ENCODE measurements around the gene BICC1.

BICC1 gene

GRCh38 chr10:58706836-58707235 lies 194.2 kb downstream of the BICC1 start:
- DNase-seq (ENCODE audit: low read depth), result peak; percentile 25

GRCh38 chr10:58712141-58712540 lies 199.5 kb downstream of the BICC1 start:
- no peak for DNase-seq (ENCODE audit: low read depth)

- no peak for DNase-seq (ENCODE audit: low read depth)
These were observed 200.3 kb downstream of the BICC1 start for GRCh38 chr10:58712982-58713381.

GRCh38 chr10:58714409-58714808 lies 201.7 kb downstream of the BICC1 start:
- DNase-seq (ENCODE audit: low read depth), result peak; percentile 58

- DNase-seq (ENCODE audit: low read depth), result peak; percentile 76
These were observed 202.4 kb downstream of the BICC1 start for GRCh38 chr10:58715061-58715460.

GRCh38 chr10:58718596-58718995 lies 205.9 kb downstream of the BICC1 start:
- DNase-seq (ENCODE audit: low read depth), result no peak

- DNase-seq (ENCODE audit: low read depth), result peak; percentile 41
These were observed 209.1 kb downstream of the BICC1 start for GRCh38 chr10:58721601-58722281.

- no peak for DNase-seq (ENCODE audit: low read depth)
These were observed 210.5 kb downstream of the BICC1 start for GRCh38 chr10:58723186-58723585.

GRCh38 chr10:58723966-58724365 lies 211.3 kb downstream of the BICC1 start:
- peak; percentile 31 for DNase-seq (ENCODE audit: low read depth)

GRCh38 chr10:58724781-58725180 lies 212.1 kb downstream of the BICC1 start:
- DNase-seq (ENCODE audit: low read depth), result no peak

- no peak for DNase-seq (ENCODE audit: low read depth)
These were observed 213.2 kb downstream of the BICC1 start for GRCh38 chr10:58725901-58726300.

- no peak for DNase-seq (ENCODE audit: low read depth)
These were observed 215.0 kb downstream of the BICC1 start for GRCh38 chr10:58727633-58728032.

GRCh38 chr10:58731276-58731675 lies 218.6 kb downstream of the BICC1 start:
- DNase-seq (ENCODE audit: low read depth), result no peak

- no peak for DNase-seq (ENCODE audit: low read depth)
These were observed 220.8 kb downstream of the BICC1 start for GRCh38 chr10:58733436-58733835.

- DNase-seq (ENCODE audit: low read depth), result peak; percentile 89
These were observed 221.4 kb downstream of the BICC1 start for GRCh38 chr10:58734116-58734515.

- no peak for DNase-seq (ENCODE audit: low read depth)
These were observed 222.0 kb downstream of the BICC1 start for GRCh38 chr10:58734664-58735063.

GRCh38 chr10:58735087-58735486 lies 222.4 kb downstream of the BICC1 start:
- no peak for DNase-seq (ENCODE audit: low read depth)

- DNase-seq (ENCODE audit: low read depth), result no peak
These were observed 228.1 kb downstream of the BICC1 start for GRCh38 chr10:58740620-58741369.

- no peak for DNase-seq (ENCODE audit: low read depth)
These were observed 229.0 kb downstream of the BICC1 start for GRCh38 chr10:58741673-58742072.

GRCh38 chr10:58742141-58742540 lies 229.5 kb downstream of the BICC1 start:
- DNase-seq (ENCODE audit: low read depth), result peak; percentile 31

- peak; percentile 68 for DNase-seq (ENCODE audit: low read depth)
These were observed 230.9 kb downstream of the BICC1 start for GRCh38 chr10:58743466-58744115.

GRCh38 chr10:58746474-58747185 lies 234.0 kb downstream of the BICC1 start:
- no peak for DNase-seq (ENCODE audit: low read depth)
